ENCODE data around the gene SPIB.
A peak's percentile ranks its signal among the peaks of the same experiment; 100 is the strongest.
"Not testable (repeated sequence)": the region's sequence is repeated elsewhere in the genome, so short reads cannot be mapped to it uniquely, and the experiment has no call there.

The SPIB gene

DNA sequence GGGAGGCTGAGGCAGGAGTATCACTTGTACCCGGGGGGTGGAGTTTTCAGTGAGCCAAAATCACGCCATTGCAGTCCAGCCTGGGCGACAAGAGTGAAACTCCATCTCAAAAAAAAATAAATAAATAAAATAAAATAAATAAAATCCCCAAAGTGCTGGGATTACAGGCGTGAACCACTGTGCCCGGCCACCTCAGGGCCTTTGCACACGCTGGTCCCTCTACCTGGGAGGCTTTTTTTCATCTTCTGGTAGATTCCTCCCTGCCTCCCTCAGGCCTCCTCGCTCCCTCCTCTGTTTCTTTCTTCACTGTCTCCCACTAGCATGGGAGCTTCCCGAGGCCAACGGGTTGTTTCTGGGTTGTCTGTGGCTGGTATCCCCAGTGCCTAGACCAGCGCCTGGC lies 29.0 kb downstream of the SPIB start:
- DNase-seq: no peak

DNA sequence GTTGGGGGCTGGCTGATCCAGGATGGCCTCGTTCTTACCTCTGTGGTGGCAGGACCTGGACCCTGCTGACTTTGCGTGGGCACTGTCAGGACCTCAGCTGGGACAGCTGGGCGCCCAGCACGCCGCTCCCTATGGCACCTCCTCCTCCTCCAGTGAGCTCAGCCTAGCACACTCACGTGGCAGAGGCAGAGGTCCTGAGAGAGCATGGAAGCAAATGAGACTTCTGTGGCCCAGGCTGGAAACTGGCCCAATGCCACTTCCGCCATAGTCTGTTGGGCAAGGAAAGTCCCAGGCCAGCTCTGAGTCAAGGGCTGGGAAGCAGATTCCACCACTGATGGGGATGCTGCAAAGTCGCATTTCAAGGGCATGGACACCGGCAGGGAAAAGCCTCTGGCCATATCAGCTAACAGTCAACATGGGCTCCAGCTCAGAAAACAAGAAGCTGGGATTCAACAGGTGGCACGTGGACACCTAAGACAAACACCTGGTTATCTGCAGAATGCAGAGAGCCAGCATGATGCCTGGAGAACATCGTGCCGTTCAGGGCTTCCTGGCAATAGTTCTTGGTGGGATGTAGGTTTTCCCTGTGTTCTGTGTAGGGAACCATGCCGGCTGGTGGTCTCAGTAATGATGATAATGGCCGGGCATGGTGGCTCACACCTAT lies 30.6 kb downstream of the SPIB start:
- DNase-seq: no peak

DNA sequence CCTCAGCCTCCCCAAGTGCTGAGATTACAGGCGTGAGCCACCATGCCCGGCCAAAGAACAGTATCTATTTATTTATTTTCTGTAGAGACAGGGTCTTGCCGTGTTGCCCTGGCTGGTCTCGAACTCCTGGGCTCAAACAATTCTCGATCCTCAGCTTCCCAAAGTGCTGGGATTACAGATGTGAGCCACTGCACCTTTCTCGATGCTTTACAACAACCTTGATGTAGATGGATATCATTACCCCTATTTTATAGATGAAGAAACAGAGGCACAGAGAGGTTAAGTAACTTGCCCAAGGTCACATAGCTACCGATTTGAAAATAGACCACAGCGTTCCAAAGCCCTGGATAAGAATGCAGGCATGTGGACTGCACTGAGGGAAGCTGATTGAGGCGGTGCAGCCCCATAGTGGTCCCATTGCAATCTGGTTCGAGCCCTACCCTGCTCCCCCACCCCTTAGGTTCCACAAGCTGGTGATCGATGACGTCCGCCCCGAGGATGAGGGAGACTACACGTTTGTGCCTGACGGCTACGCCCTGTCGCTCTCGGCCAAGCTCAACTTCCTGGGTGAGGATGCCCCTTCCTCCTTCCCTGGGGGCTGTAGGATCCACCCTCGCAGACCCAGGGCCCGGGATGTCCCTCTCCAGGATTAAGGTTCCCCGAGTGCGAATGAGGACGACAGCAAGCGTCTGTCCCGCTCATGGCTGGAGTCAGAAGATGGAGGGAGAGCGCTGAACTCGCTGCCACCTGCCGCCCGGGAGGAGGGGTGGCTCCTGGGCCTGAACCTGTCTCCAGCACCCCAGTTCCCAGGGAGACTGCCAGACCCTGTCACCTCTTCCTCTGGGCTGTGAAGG lies 31.9 kb downstream of the SPIB start:
- no peak for DNase-seq

DNA sequence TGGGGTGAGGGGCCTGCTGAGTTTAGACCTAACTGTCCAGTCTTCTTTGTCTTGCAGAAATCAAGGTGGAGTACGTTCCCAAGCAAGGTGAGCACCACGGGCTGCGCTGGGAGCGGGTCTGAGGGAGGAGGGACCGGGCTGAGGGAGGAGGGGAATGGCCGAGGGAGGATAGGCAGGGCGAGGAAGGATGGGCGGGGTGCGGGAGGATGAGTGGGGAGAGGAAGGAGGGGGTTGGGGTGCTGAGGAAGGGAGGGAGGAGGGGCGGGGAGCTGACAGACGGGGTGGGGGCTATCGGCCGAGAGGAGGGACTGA lies 32.4 kb downstream of the SPIB start:
- no peak for DNase-seq

DNA sequence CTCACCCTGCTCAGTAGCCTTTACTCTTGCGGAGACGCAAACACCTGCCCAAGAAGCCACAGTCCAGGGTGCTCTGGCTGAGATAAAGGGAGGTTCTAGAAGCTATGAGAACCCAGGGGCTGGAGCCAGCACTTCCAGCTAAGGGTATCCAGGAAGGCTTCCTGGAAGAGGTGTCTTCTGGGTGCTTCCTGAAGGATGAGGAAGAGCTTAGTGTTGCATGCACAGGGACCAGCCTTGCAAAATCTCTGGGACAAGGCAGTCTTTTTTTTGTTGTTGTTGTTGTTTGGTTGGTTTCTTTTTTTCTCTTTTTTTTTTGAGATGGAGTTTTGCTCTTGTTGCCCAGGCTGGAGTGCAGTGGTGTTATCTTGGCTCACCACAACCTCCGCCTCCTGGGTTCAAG lies 34.5 kb downstream of the SPIB start:
- DNase-seq: no peak

DNA sequence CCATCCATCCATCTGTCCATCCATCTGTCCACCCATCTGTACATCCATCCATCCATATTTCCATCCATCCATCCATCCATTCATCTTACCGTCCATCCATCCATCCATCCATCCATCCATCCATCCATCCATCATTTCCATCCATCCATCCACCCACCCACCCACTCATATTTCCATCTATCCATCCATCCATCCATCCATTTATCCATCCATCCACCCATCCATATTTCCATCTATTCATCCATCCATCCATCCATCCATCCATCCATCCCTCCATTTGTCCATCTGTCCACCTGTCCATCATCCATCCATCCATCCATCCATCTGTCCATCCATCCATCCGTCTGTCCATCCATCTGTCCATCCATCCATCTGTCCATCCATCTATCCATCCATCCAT lies 37.3 kb downstream of the SPIB start:
- no peak for DNase-seq

DNA sequence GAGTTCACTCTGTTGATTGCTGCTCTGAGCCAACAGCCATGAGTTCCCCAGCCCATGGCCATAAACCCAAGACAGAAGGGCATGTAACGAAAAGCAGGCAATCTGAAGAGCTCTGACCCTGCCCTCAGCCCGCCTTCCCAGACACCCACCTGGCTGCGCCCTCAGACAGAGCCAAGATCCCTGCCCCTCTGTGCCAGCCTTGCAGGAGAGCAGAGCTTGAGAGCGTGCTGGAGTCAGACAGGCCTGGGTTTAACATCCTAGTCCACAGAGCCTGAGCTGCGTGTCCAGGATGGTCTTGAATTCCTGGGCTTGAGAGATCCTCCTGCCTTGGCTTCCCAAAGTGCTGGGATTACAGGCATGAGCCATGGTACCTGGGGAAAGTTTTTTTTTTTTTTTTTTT lies 38.6 kb downstream of the SPIB start:
- DNase-seq: no peak

DNA sequence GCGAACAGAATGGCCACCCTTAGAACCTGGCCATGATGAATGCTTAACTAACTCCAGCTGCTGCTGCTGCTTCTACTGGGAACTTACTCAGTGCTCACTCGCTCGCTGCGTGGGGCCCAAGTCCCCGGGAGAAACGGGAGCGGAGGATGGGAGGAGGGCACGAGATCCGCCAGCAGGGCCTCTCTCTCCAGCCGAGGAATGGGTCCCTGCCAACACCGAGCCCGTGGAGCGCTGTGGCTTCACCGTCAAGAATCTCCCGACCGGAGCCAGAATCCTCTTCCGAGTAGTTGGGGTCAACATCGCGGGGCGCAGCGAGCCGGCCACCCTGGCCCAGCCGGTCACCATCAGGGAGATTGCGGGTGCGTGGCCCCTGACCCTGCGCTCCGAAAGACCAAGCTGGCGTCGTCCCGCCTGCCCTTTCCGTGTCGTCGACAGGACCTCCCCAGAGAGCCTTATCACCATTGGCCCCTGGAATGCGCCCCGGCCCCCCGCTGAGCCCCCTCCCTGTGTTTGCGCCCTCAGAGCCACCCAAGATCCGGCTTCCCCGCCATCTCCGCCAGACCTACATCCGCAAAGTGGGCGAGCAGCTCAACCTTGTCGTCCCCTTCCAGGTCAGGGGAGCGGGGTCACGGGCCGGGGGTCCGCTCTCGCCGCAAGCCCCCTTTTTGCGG lies 39.8 kb downstream of the SPIB start:
- DNase-seq: no peak

DNA sequence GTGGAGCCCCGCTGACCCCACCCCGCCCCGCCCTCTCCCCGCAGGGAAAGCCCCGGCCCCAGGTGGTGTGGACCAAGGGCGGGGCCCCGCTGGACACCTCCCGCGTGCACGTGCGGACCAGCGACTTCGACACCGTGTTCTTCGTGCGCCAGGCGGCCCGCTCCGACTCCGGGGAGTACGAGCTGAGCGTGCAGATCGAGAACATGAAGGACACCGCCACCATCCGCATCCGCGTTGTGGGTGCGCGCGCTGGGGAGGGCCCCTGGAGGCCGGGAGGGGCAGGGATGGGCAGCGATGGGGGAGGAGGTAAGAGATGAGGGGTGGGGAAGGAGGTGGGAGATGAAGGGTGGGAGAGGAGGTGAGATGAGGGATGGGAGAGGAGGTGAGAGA lies 40.3 kb downstream of the SPIB start:
- DNase-seq: no peak

DNA sequence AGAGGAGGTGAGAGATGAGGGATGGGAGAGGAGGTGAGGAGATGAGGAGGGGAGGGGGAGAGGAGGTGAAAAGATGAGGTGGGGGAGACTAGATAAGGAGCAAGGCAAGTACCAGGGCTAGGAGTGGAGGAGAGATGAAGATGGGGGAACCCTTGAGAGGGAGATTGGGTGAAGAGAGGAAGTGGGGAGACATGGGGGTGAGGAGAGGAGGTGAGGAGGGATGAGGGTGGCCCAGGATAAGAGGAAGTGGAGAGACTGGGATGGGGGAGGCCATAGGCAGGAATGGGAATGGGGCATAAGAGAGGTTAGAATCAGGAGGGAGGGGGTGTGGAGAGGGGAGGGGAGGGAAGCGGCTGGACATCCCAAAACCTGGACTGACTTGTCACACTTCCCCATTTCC lies 40.9 kb downstream of the SPIB start:
- DNase-seq: no peak

DNA sequence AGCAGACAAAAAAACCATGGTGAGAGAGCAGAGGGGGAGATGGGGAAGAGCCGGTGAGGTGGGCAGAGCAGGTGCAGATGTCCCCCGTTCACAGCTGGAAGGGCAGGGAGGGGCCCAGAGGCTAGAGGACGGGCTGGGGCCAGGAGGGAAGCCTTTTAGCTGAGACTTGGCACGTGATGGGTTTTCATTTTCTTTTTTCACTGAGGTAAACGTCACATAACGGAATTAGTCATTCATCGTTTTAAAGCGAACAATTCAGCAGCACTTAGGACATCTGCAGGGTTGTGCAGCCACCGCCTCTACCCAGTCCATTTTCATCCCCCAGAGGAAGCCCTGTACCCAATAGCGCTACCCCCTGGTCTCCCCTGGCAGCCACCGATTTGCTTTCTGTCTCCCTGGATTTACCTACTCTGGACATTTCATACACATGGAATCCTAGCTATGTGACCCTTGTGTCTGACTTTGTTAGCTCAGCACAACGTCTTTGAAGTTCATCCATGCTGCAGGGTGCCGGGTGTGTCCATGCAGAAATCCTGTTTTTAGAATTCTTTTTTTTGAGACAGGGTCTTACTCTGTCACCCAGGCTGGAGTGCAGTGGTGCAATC lies 41.5 kb downstream of the SPIB start:
- DNase-seq: no peak

DNA sequence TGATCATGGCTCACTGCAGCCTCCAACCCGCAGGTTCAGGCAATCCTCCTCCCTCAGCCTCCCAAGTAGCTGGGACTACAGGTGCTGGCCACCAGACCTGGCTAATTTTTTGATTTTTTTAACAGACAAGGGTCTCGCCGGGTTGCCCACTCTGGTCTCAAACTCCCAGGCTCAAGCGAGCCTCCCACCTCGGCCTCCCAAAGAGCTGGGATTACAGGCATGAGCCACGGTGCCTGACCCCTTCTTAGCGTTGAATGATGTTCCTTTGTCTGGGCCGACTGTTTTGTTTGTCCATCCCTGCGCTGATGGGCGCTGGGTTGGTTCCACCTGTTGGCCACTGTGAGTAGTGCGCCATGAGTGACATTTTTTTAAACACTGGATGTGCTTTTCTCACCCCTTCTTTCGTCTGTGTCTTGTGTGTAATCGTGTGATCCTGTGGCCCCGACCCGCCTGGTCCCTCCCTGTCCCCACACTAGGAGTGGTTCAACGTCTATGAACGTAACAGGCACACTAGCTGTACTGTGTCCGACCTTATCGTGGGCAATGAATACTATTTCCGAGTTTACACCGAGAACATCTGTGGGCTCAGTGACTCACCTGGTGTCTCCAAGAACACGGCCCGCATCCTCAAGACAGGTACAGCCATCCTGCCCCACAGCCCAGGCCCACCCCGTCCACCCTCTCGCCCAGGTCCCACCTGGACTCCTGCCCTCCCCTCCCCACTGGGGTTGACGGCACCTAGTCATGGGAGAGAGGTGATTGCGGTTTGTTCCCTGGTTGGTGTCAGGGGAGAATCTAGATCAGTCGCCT lies 42.5 kb downstream of the SPIB start:
- DNase-seq: peak; percentile 65

DNA sequence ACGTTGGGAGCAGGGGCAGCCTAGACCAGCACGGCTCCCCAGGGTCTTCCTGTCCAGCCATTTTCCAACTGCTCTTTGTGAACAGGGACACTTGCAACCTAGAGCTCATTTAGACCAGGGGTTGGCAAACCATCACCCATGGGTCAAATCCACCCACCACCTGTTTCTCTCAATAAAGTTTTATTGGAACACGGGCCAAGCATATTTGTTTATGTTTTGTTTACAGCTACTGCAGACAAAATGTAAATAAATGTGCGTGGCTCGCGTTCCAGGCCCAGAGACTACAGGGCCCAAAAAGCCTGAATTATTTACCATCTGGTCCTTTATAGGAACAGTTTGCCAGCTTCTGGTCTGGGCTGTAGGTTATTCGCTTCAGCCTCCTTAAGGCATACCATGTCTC lies 44.2 kb downstream of the SPIB start:
- no peak for DNase-seq

DNA sequence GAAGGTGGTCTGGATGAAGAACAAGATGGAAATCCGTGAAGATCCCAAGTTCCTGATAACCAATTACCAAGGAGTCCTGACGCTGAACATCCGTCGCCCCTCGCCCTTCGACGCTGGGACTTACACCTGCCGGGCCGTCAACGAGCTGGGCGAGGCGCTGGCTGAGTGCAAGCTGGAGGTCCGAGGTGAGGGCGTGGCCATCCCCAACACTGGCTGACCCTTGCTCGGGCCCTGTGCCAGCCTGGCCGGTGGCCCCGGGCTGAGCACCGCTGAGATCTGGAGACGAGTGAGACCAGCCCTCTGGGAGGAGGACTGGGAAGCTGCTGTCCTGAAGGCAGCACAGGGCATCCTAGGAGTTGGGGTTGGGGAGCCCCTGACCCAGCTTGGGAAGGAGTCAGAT lies 45.6 kb downstream of the SPIB start:
- DNase-seq: no peak

DNA sequence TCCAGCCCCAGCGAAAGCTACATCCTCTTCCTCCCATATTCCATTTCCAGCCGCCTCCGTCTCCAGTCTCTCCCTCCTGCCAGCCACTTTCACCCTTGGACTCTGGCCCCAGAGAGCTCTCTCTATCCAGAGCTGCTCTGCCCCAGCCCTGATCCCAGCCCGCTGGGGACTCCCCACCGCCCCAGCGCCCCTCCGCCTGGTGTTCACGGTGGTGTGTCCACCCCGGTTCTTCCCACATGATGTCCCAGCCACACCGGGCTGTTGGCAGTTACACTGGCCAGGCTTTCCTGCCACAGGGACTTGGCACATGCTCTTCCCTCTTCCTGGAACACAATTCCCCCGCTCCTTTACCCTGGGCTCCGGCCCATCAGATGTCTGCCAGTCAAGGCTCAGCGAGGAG lies 46.3 kb downstream of the SPIB start:
- no peak for DNase-seq

DNA sequence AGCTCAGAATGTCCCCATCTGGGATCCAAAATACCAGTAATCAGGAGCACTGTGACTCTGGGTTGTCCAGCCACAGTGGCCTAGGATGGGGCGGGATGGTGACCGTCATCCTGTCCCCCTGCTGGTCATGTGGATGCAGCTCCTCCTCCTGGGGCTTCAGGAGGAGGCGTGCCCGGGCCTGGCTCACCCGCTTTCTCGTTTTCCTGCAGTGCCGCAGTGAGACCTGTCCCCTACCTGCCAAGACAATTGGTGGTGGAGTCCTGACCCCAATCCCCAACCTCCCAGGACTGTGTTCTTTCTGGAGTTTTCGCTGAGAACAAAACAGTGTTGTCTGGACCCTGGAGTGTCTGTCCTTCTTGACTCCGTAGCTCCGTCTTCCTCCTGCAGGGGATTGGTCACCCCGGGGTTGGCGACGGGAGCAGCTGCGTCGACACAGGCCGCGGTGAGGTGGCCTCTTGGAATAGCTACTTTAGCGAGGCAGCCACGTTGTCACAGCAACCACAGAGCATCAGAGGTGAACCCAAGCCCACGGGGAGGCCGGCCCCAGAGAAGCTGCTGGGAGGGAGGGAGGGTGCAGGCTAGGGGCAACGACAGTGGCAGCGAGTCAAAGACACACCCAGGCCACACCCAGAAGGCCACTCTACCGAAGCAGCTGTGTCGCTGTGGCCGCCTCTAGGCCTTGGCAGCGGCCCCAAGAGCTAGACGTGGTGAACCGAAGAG lies 47.4 kb downstream of the SPIB start:
- DNase-seq: no peak

DNA sequence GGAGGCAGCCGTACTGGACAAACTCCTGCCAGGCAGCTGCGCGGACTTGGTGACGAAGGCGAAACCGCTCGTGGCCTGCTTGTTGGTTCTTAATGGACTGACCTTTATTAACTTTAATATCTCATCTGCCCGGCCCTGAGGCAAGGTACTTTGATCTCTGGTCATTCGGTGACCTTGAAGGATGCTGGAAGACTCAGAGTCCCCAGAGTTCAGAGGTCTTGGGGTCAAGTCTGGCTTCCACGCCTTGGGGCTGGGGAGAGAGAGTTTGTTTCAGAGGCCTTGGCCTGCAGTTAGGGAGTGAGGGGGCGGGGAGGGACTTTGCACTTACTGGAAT lies 47.9 kb downstream of the SPIB start:
- DNase-seq: no peak

DNA sequence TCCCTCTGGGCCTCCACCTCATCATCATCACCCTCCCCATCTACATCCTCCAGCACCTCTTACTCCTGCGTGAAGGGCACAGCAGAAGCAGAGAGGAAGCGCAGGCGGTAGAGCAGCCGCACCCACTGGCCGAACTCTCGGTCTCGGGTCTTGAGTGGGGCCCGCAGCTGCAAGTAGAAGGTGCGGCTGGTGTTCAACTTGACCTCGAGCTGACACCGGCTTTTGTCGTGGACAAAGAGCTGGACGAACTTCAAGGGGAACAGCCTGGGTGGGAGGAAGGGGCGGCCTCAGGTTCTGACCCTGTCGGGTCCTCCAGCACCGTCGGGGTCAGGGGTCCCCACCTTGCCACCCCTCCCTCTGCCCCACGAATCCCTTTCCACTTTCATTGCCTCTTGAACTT lies 48.8 kb downstream of the SPIB start:
- no peak for DNase-seq

DNA sequence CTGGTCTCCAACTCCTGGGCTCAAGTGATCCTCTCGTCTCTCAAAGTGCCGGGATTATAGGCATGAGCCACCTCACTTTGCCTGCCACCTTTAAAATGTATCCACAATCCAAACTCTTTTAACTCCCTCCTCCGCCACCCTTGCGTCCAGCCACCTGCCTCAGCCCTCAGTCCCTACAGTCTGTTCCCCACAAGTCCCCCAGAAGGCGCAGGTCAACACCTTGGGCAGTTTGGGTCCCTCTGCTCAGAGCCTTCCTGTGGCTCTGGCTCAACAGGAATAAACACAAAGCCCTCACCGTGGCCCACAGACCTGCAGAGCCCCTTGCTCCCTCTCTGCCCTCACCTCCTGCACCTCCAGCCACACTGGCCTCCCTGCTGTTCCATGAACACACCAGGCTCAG lies 50.1 kb downstream of the SPIB start:
- no peak for DNase-seq

DNA sequence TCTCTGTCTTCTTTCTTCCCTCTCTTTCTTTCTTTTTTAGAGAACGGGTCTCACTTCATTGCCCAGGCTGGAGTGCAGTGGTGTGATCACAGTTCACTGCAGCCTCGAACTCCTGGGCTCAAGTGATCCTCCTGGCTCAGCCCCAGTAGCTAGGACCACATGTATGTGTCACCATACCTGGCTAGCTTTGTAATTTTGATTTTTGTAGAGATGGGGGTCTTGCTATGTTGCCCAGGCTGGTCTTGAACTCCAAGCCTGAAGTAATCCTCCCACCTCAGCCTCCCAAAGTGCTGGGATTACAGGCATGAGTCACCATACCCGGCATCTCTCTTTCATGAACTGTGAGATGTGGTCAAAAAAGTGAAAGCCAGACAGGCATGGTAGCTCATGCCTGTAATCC lies 54.6 kb downstream of the SPIB start:
- DNase-seq: not testable (repeated sequence)

DNA sequence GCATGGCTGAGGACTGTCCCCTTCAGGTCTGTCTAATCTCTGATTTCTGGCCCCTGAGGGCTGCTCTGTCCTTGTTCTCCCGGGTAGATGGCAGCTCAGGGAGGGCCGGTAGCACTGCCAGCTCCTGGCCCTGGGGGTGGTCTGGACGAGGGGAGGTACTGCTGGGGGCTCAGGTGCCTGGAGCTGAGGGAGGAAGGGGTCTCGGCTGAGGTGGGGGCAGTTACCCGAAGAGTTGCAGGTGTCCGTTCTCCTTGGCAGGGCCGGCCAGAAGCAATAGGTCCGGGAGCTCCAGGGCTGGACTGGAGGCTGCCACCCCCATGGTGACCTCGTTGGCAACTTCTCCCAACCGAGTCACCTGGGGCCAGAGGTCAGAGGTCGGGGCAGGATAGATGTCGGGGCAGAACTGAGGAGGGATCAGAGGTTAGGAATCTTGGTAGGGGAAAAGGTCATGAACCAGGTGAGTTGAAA lies 56.4 kb downstream of the SPIB start:
- DNase-seq: no peak

DNA sequence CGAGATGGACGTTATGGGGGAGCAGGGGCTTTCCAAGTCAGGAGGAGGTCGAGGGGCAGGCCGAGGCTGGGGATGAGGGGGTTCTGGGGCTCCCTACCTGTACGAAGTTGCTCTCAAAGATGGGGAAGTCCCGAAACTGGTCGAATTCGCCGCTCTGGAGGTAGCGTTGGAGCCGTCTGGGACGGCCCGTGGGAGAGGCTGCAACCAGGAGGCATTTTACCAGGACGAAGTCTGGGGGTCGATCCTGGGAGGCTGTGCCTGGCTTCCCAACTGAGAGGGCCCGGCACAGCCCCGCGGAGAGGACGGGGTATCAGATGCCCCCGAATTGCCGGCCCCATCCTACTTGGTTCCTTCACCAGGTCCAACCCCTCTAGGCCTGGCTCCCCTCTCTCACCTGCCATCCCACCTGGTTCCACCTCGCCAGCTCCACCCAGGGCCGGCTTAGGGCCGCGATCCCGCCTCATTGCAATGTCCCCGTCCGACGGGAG lies 57.0 kb downstream of the SPIB start:
- DNase-seq: no peak
